Stimulated activated CD8-positive, alpha-beta memory T cell treated with anti-CD3 and anti-CD28 coated beads, Interleukin-4, amount 100 ng/mL, for 24 hours (primary cell): Measurements from ENCODE around the gene P2RX2.

Source experiments
- DNase-seq: peaks from one replicate; pipeline ENCODE4 v3.0.0-alpha.2; 2020; ENCODE audit warnings: low read depth

P2RX2 gene

GRCh38 chr12:132620113-132620898, 1.7 kb downstream of the P2RX2 start:
- DNase-seq: no peak

DNA sequence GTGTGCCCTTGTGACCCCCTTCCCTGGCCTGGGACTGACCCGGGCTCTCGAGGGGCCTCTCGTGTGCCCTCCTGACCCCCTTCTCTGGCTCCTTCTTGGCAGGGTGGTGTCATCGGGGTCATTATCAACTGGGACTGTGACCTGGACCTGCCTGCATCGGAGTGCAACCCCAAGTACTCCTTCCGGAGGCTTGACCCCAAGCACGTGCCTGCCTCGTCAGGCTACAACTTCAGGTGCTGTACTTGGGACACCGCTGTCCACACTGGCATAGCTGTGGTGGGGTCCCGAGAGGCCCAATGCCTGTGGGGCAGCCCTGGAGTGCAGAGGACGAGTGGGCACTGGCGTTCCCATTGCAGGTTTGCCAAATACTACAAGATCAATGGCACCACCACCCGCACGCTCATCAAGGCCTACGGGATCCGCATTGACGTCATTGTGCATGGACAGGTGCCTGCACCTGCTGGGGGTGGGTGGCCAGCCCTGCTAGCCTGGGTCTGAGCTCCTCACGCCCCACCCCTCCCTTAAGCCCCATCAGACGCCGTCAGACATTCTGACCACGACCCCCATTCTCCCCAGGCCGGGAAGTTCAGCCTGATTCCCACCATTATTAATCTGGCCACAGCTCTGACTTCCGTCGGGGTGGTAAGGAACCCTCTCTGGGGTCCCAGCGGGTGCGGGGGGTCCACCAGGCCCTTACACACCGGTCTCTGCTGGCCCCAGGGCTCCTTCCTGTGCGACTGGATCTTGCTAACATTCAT, 2.5 kb downstream of the P2RX2 start:
- no peak for DNase-seq

GRCh38 chr12:132621657-132622435, 3.3 kb downstream of the P2RX2 start:
- DNase-seq: no peak

GRCh38 chr12:132622437-132623071, 4.0 kb downstream of the P2RX2 start:
- no peak for DNase-seq

GRCh38 chr12:132623072-132623869, 4.7 kb downstream of the P2RX2 start:
- no peak for DNase-seq

DNA sequence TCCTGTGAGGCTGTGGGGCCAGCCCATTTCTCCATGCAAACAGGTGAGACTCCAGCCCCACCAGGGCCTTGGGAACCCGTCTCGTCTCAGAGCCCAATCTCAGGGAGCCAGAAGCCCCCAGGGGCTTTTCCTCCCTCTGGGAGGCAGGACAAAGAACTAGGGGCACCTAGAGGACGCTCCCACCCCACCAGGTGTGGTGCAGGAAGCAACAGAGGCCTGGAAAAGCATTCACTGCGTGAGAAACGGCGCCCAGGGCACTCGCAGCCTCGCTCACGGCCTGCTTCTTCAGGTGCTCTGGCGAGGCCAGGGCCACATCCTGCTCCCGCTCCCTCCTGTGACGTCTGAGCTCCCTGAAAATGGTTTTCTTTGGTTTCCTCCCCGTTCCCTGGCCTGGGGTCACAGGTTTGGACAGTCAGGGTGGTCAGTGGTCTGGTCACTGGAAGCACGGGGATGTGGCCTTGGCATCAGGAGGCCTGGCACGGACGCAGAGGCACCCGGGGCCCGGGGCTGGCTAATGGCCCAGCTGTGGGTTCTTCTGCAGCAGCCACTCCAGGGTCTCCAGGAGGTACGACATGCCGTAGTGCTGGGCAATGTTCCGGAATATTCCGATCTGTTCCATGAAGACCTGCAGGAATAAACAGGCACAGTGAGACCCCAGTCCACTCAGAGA, 5.7 kb downstream of the P2RX2 start:
- no peak for DNase-seq

DNA sequence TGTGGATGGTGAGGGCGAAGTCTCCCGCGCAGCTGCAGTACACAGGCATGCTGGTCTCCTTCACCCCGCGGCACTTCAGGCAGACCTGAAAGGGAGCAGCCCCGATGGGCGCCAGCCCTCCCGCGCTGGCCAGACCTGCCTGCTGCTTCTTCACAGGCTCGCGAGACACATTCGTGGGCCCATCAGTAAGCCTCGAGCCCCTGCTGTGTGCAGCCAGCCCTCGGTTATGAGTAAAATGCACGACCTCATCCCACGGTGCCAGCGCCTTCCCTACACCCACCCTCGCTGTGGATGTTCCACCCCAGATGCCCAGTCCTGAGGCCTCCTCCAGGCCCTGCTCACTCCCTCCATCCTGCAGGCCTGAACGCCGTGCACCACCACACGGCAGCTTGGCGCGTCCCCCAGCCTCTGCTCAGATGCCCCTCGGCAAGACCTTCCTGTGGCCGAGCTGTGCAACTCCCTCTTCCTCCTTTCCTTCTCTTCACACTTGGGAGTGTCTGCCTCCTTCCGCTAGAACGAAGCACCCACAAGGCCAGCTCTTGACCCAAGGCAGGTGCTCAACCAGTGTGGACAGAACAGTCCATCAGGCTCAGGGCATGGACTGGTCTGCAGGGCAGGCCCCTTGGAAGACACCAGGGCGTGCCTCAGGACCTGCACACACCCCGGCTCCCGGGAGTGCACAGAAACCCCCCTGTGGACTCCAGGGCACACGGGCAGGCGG, 6.5 kb downstream of the P2RX2 start:
- no peak for DNase-seq

- DNase-seq: no peak
Measured at GRCh38 chr12:132625731-132626430, 7.3 kb downstream of the P2RX2 start.

- no peak for DNase-seq
Measured at GRCh38 chr12:132629330-132629729, 10.8 kb downstream of the P2RX2 start.

DNA sequence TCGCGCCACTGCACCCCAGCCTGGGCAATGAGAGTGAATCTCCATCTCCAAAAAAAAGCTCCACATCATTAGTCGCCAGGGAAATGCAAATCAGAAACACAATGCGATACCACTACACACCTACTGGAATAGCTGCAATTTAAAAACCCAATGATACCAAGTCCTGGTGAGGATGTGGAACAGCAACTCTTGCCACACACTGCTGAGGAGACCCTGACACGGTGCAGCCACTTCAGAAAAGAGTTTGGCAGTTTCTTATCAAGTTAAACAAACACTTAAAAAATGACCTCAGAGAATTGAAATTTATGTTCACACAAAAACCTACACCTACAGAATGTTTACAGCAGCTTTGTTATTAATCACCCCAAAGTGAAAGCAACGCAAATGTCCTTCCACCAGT, 12.1 kb downstream of the P2RX2 start:
- DNase-seq: no peak

- DNase-seq: no peak
Measured at GRCh38 chr12:132631666-132632065, 13.1 kb downstream of the P2RX2 start.

DNA sequence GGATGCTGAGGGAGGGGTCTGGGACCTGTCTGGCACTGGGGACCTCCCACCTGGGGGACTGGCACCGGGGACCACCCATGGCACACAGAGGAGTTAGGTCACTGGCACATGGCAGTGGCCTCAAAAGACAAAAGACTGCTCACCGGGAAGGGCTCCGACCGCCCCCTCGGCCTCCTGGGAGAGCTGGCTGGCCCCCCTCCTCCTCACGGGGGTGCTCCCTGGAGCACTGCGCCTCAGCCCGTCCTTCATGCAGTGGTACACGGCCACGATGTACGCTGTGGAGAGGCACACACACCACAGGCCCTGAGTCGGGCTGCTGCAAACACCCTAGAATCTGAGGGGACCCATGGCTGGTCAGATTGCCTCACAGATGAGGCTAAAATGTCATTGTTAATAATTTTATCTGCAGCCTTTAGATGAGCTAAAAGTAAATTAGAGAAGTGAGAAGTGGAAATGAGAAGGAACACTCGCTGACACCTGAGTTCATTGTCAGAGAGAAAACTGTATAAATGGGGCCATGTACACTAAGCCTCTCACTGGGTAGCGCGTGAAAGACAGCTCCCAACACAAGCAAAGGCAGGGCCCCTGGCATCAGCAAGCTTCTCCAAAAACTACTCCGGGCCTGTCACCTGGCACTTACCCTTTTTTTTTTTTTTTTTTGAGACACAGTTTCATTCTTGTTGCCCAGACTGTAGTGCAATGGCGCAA, 14.1 kb downstream of the P2RX2 start:
- DNase-seq: no peak

DNA sequence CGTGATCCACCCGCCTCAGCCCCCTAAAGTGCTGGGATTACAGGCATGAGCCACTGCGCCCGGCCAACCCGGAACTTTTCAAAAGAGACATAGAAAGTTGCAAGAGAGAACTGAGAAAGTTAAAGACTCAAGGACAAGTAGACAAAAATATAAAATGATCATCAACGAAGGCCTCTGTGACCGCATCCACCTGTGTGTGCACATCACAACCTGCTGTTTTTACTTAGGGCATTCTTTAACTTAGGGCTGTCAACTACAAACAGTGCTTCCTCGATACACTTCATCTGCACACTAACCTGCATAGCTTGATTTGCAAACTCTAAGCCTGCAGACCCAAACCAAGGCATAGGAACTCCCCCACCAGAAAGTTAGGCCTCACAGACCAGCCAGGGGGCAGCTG, 14.8 kb downstream of the P2RX2 start:
- no peak for DNase-seq

DNA sequence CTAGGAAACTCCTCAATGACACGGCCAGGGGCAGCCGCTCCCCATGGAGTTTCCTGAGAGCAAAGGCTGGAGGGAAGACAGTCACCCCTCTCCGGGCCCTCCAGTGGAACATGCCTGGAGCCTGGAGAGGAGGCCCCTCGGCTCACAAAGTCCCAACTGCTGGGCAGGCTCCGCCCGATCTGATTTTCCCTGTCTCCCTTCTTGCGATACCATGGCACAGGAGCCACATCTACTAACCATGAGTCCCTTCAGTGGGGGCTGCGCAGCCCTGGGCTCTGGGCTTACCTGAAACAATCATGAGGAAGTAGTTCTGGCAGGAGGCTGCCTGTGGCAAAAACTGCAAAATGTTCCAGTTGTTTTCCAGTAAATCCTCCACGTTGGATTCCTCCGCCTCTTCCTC, 15.3 kb downstream of the P2RX2 start:
- DNase-seq: no peak

DNA sequence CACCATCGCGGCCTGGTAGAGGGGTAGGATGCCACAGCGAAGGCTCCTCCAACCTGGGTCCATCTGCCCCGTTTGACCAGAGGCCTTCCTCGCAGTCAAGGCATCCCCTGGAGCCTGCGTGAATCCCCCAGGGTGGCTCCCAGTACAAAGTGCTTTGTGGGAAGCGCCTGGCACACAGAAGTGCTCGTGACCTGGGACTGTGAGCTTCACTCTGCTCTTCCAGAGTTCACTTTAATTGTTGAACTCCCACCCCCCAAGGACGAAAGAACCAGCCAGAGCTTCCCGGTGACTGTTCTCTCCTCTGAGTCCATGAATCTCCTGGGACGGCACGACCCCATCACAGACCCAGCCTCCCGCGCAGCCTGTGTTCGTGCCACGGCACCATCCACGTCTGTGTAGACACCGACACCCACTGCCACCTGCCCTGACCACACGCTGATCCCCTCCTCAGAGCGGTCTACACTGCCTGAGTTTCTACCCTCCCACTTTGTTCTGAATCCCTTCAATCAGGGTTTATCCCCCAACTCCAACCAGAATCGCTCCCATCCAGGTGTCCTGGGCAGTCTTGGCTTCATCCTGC, 15.9 kb downstream of the P2RX2 start:
- no peak for DNase-seq

DNA sequence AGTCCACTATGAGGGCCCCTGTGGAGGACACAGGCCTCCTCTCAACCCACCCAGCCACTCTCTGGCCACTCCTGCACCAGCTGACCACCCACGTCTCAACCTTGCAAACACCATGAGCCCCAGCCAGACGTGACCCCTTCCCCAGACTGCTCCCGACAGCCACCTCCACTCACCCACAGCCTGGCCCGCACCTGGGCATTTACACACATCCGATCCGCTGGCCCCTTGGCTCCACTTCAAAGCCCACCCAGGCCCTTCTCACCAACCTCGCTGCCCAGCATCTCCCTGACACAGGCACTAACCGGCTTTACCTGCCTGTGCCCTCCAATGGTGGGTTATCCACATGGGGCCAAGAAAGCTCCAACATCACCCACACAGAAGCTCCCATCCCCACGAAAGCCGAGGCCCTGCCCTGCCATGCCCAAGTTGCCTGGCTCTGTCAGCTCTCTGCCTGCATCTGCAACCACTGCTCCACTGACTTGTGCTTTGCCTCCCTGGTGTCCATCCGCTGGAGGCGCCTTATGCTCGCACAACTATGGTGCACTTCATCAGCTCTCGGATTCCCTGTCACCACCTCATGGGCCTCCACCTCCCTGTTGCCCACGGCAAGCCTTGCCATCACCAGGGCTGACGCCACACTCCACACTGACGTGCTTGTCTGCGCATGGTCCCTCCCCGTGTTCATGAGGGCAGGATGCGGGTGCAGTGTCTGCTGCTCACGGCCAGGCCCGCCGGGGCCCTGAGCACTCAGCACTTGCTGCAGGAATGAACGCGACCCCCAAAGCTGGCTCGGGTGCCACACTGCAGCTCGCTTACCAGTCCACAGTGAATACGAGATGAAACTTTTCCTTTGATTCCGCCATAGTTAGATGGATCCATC, 16.7 kb downstream of the P2RX2 start:
- no peak for DNase-seq

- no peak for DNase-seq
Measured at GRCh38 chr12:132637811-132638210, 19.2 kb downstream of the P2RX2 start.
